ENCODE data around the gene FGFBP1.

- TF ChIP-seq POLR2A (IDR thresholded peaks at IDR 0.05) (no peak), CTCF (IDR thresholded peaks at IDR 0.05) (no peak)
Measured at GRCh38 chr4:15982842-15983524, 44.4 kb upstream of the FGFBP1 start.

All from tibial nerve (tissue), 3 donors.